ENCODE data around the gene DNAH10. TPM values are rescaled to one million over a fixed set of nuclear protein-coding genes. Genes with fewer than 3 reads are reported as not detected.

DNAH10 gene
- total RNA-seq, 1 experiment from 2014 or later: 0.17 TPM

GRCh38 chr12:123813349-123813748 is 51.2 kb downstream of the DNAH10 start:
- Mint-ChIP-seq H3K9me3 (peaks cover 19% of the 10 kb centered on the region in 2 experiments), H3K27ac (no peak overlapping the region), H3K36me3 (ENCODE audit: insufficient read depth in 1 of 3, low read depth in 3 of 3) (no peaks in the 10 kb centered on the region; a peak in 3 of 7 replicates), H3K27me3 (ENCODE audit: low read depth) (peaks cover 29% of the 10 kb centered on the region), H3K4me1 (no peaks in the 10 kb centered on the region), H3K4me3 (no peak overlapping the region)
- H4K91ac ChIP-seq (ENCODE audit: insufficient read length, low read depth, low read length): no peak overlapping the region
- no peak overlapping the region for H3K23ac ChIP-seq (ENCODE audit: insufficient read length, low read depth, low read length)
- no CpG with 5 or more reads among the region's 7 CpGs for WGBS (ENCODE audit: extremely low coverage, insufficient read length, low lambda C conversion rate)
- no peak overlapping the region for H2BK12ac ChIP-seq (ENCODE audit: insufficient read length, low read depth, low read length)
- H3K9me3 ChIP-seq (ENCODE audit: control insufficient read depth, low read depth, low read length): no peaks in the 10 kb centered on the region
- no peak overlapping the region for H2BK20ac ChIP-seq (ENCODE audit: low read depth, low read length, poor library complexity, severe bottlenecking)
- H3K27me3 ChIP-seq (ENCODE audit: insufficient read depth, low read length): no peaks in the 10 kb centered on the region
- no peak overlapping the region for H2BK5ac ChIP-seq (ENCODE audit: insufficient read length, low read length)
- H3K27ac ChIP-seq (ENCODE audit: insufficient read length, low read depth, low read length): no peak overlapping the region
- no peak for TF ChIP-seq CTCF (conservative IDR thresholded peaks at IDR 0.05)
- no peak overlapping the region for H3K56ac ChIP-seq (ENCODE audit: insufficient read length, low read depth, low read length)
- no peak overlapping the region for H3K4me2 ChIP-seq (ENCODE audit: insufficient read depth, insufficient read length, low read length)
- no peak overlapping the region for H2AK5ac ChIP-seq (ENCODE audit: insufficient read length, low read length)
- no peak overlapping the region for H3K4ac ChIP-seq (ENCODE audit: low read depth, low read length)
- no peak overlapping the region for H3K18ac ChIP-seq (ENCODE audit: insufficient read length, low read depth, low read length)
- no peak overlapping the region for H2BK120ac ChIP-seq (ENCODE audit: low read depth, low read length, poor library complexity, severe bottlenecking)
- H4K20me1 ChIP-seq (ENCODE audit: control insufficient read depth, insufficient read depth, insufficient read length): no peaks in the 10 kb centered on the region
- H3K14ac ChIP-seq (ENCODE audit: insufficient read depth, low read length): no peak overlapping the region
- no peaks in the 10 kb centered on the region for H3K4me1 ChIP-seq (ENCODE audit: insufficient read depth, low read length)
- H2BK15ac ChIP-seq (ENCODE audit: low read depth, low read length): no peak overlapping the region
- no peaks in the 10 kb centered on the region for H3K23me2 ChIP-seq (ENCODE audit: insufficient read length, low read depth, low read length, poor library complexity, severe bottlenecking)
- no peak overlapping the region for H2AFZ ChIP-seq (ENCODE audit: low read length)
- DNase-seq: no peak
- no peaks in the 10 kb centered on the region for H3K79me2 ChIP-seq (ENCODE audit: insufficient read depth, low read length)
- H4K5ac ChIP-seq (ENCODE audit: insufficient read length, low read depth, low read length): no peak overlapping the region
- no peak overlapping the region for H3K9ac ChIP-seq (ENCODE audit: extremely low read depth, insufficient read length, low read length)
- no peak overlapping the region for H4K8ac ChIP-seq (replicated peaks; ENCODE audit: insufficient read length, low read depth, low read length)
- no peaks in the 10 kb centered on the region for H3K79me1 ChIP-seq (ENCODE audit: insufficient read depth, low read depth, low read length, poor library complexity, severe bottlenecking)
- no peak overlapping the region for H3T11ph ChIP-seq (ENCODE audit: low read length)

Data from H9 (cell line).